ENCODE results near the gene CCDC122. TPM values are rescaled to one million over a fixed set of nuclear protein-coding genes. Genes with fewer than 3 reads are reported as not detected.
A peak's percentile ranks its signal among the peaks of the same experiment; 100 is the strongest.

CCDC122 gene
- total RNA-seq, 2 experiments from 2014 or later = 2.0 to 2.5 TPM

DNA sequence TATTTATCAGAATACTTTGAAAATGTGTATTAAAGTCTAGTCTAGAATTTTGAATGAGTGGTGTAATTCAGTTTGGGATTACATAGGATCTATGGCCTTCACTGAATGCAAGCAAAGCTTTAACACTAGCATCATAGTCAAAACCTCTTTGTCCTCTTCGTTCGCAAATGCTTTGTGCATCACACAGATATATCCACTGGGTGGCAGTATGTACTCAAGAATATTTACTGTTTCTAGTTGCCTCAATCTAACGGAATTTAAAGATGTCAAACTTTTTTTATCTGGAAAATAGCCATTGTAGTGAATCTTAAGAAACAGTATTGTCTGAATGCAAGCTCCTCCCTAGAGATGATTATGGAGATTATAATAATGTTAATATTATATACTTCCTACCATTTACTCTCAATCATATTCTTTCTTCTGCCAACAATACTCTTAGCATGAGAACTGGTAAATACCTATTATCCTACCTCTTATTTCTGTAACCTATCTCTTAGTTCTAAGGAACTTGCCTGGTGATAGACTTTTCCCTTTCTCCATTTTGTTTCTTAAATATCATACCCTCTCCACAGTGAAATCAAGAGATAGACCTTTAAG is 26.0 kb upstream of the CCDC122 start:
- H3K36me3 Mint-ChIP-seq = no peaks in the 10 kb centered on the region
- no peak overlapping the region for H3K27ac Mint-ChIP-seq
- H3K4me3 Mint-ChIP-seq = no peak overlapping the region
- DNase-seq = peak; percentile 9
- intact Hi-C loops (cut with micrococcal nuclease) = loop anchor here (1.0 to 10.0 kb wide), 5 partner anchors 147 to 566 kb away; no protein-coding TSS in a partner anchor
- ChIA-PET POLR2A (no interaction called here), CTCF (interaction anchor here (0.6 to 5.1 kb wide), 19 partner anchors 11 to 577 kb away, joined by 3 to 118 read pairs (median 3); partner anchors contain the start of genes CCDC122 and LACC1)
- peaks cover 3% of the 10 kb centered on the region for H3K4me1 Mint-ChIP-seq (ENCODE audit: low read depth)
- H3K9me3 Mint-ChIP-seq = no peaks in the 10 kb centered on the region
- peaks cover 9% of the 10 kb centered on the region for H3K27me3 Mint-ChIP-seq

DNA sequence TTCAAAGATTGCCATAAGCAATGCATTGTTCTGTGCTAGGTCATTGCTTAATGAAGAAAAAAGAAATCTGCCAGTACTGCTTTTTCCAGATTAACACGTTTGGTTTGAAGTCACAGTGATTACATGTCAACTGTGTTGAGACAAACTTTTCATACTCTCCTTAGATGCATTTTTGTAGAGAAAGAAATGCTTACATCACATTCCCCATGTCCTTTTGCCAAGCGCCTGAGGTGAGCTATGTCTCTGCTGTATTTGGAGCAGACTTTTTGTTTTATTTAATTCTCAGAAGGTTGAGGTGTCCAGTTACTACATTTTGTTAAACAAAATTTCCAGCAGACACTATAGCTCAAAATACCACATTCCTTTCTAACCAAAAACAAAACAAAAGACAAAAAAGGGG is 16.4 kb upstream of the CCDC122 start:
- Mint-ChIP-seq H3K27ac (no peak overlapping the region), H3K4me1 (ENCODE audit: low read depth) (no peaks in the 10 kb centered on the region), H3K27me3 (no peaks in the 10 kb centered on the region), H3K36me3 (no peaks in the 10 kb centered on the region), H3K4me3 (no peak overlapping the region), H3K9me3 (no peaks in the 10 kb centered on the region)
- intact Hi-C loops (cut with micrococcal nuclease) = no loop called here
- POLR2A ChIA-PET = no interaction called here
- no peak for DNase-seq
- CTCF ChIA-PET = interaction anchor here (1.5 kb wide), 1 partner anchor 9 kb away, joined by 3 read pairs; no protein-coding TSS in a partner anchor

DNA sequence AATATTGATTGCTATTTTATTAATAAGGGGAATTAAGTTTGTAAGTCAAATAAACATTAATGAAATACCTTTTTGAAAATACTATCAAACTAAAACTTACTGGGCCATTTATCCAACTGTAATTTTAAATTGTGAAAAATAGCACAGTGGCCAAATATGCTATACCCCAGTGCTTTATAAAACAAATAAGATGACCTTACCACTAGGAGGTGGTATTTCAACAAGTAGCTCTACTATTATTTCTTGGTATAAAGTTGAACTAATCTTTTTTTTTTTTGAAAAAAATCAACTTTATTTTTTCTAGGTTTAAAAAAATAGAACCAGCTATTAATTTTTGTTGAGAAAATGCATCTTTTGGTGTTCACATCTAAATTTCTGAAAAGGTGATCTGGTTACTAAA is 14.9 kb upstream of the CCDC122 start:
- no peak overlapping the region for H3K4me3 Mint-ChIP-seq
- DNase-seq = no peak
- no peaks in the 10 kb centered on the region for H3K4me1 Mint-ChIP-seq (ENCODE audit: low read depth)
- POLR2A ChIA-PET = no interaction called here
- CTCF ChIA-PET = interaction anchor here (0.6 to 1.5 kb wide), 4 partner anchors 13 to 542 kb away, joined by 3 to 7 read pairs (median 4); no protein-coding TSS in a partner anchor
- intact Hi-C loops (cut with micrococcal nuclease) = no loop called here
- H3K27me3 Mint-ChIP-seq = no peaks in the 10 kb centered on the region
- peaks cover 6% of the 10 kb centered on the region for H3K36me3 Mint-ChIP-seq
- H3K9me3 Mint-ChIP-seq = no peaks in the 10 kb centered on the region
- no peak overlapping the region for H3K27ac Mint-ChIP-seq

DNA sequence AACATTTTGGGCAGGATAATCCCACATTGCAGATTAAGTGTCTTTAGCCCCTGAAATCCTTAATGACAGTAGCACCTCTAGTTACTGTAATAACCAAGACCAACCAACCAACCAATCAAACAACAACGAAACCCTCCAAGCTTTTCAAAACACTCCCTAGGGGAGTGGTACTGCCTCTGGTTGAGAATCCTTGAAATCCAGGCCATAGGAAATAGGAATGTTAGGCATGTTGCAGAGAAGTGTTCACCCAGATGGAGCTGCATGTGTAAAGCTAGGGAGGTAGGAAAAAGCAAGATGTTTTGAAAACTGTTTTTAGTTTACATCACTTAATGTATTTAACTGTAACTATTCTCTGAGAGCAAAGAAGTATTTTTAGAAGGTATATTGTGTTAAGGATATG is 4.7 kb upstream of the CCDC122 start:
- intact Hi-C loops (cut with micrococcal nuclease) = no loop called here
- Mint-ChIP-seq H3K4me1 (ENCODE audit: low read depth) (peaks cover 11% of the 10 kb centered on the region), H3K27ac (no peak overlapping the region), H3K9me3 (no peaks in the 10 kb centered on the region), H3K27me3 (peaks cover 2% of the 10 kb centered on the region), H3K36me3 (peaks cover 3% of the 10 kb centered on the region), H3K4me3 (no peak overlapping the region)
- no peak for DNase-seq
- ChIA-PET CTCF (no interaction called here), POLR2A (no interaction called here)

GRCh38 chr13:43883631-43884030 is 4.1 kb upstream of the CCDC122 start:
- Mint-ChIP-seq H3K4me1 (ENCODE audit: low read depth) (peaks cover 11% of the 10 kb centered on the region), H3K4me3 (no peak overlapping the region), H3K27me3 (peaks cover 2% of the 10 kb centered on the region), H3K9me3 (no peaks in the 10 kb centered on the region), H3K36me3 (peaks cover 3% of the 10 kb centered on the region), H3K27ac (no peak overlapping the region)
- no peak for DNase-seq
- ChIA-PET POLR2A (no interaction called here), CTCF (no interaction called here)
- intact Hi-C loops (cut with micrococcal nuclease) = no loop called here

DNA sequence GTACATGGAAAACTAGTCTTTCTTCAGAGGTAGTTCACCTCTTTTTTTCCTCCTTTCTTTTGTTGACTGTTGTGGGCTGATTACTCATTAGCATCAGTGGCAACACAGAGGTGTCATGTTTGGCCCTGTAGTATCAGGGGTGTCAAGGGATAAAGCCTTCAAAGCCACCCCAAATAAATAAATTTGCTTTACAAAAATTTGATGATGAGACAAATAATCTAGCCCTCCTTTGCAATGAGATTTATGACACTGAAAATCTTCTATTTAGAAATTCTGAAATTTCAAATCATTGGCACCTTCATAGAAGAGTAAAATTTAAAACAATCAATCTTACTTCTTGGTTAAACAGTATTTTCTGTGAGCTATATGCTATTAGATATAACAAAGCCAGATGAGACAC is 2.0 kb upstream of the CCDC122 start:
- H3K27ac Mint-ChIP-seq = no peak overlapping the region
- H3K4me1 Mint-ChIP-seq (ENCODE audit: low read depth) = peaks cover 23% of the 10 kb centered on the region
- no peaks in the 10 kb centered on the region for H3K9me3 Mint-ChIP-seq
- H3K4me3 Mint-ChIP-seq = no peak overlapping the region
- no peak for DNase-seq
- H3K36me3 Mint-ChIP-seq = peaks cover 3% of the 10 kb centered on the region
- CTCF ChIA-PET = interaction anchor here (1.8 kb wide), 1 partner anchor 24 kb away, joined by 7 read pairs; no protein-coding TSS in a partner anchor
- intact Hi-C loops (cut with micrococcal nuclease) = no loop called here
- POLR2A ChIA-PET = interaction anchor here (0.5 kb wide), 1 partner anchor 324 kb away, joined by 3 read pairs; no protein-coding TSS in a partner anchor
- H3K27me3 Mint-ChIP-seq = peaks cover 2% of the 10 kb centered on the region

DNA sequence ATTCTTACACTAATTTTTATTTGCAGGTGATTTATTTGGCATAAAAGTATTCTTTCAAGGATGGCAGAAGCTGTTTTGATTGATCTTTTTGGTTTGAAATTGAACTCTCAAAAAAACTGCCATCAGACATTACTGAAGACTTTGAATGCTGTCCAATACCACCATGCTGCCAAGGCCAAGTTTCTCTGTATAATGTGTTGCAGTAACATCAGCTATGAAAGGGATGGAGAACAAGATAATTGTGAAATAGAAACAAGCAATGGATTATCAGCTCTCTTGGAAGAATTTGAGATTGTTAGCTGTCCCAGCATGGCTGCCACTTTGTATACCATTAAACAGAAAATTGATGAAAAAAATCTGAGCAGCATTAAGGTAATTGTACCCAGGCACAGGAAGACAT is 1.4 kb upstream of the CCDC122 start:
- CTCF ChIA-PET = interaction anchor here (1.8 kb wide), 1 partner anchor 25 kb away, joined by 7 read pairs; no protein-coding TSS in a partner anchor
- peaks cover 2% of the 10 kb centered on the region for H3K27me3 Mint-ChIP-seq
- peaks cover 3% of the 10 kb centered on the region for H3K36me3 Mint-ChIP-seq
- intact Hi-C loops (cut with micrococcal nuclease) = no loop called here
- no peaks in the 10 kb centered on the region for H3K9me3 Mint-ChIP-seq
- no peak for DNase-seq
- POLR2A ChIA-PET = no interaction called here
- no peak overlapping the region for H3K27ac Mint-ChIP-seq
- H3K4me1 Mint-ChIP-seq (ENCODE audit: low read depth) = peaks cover 23% of the 10 kb centered on the region
- H3K4me3 Mint-ChIP-seq = no peak overlapping the region

DNA sequence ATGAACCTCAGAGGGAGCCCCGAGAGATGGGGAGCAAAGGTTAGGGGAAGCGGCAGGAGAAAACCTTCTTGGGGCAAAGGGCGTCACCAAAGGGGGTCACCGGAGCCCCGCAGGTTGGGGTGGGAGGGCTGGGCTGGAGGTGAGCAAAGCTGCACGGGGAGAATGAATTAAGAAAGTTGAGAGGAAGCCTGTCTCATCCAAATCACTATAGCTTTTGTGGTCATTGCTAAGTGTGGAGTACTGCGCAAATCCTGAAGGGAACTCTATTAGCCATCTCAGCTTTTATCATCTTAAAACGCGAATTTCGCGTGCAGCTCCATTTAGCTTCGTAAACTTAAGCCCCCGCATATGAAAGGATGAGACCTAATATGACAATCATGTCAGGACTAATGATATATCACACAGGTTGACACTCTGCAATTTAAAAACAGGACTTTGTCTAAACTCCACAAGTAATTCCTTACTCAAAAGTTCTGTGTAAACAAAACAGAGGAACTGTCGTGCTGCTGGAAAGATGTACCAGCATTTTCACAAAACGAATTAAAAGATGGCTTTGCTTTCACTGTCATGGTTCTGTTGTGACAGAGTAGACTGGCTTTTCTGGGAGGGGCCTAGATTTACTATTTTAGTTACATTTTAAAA is 795 bp upstream of the CCDC122 start:
- peak overlapping the region; percentile 67 for H3K27ac Mint-ChIP-seq
- DNase-seq = no peak
- ChIA-PET POLR2A (interaction anchor here (2.1 kb wide), 1 partner anchor 84 kb away, joined by 8 read pairs; no protein-coding TSS in a partner anchor), CTCF (interaction anchor here (1.0 to 1.3 kb wide), 2 partner anchors 14 to 76 kb away, joined by 3 read pairs; no protein-coding TSS in a partner anchor)
- H3K4me1 Mint-ChIP-seq (ENCODE audit: low read depth) = peaks cover 23% of the 10 kb centered on the region
- H3K4me3 Mint-ChIP-seq = peak overlapping the region; percentile 85
- H3K27me3 Mint-ChIP-seq = peaks cover 2% of the 10 kb centered on the region
- H3K9me3 Mint-ChIP-seq = no peaks in the 10 kb centered on the region
- intact Hi-C loops (cut with micrococcal nuclease) = no loop called here
- no peaks in the 10 kb centered on the region for H3K36me3 Mint-ChIP-seq

- ChIA-PET POLR2A (interaction anchor here (2.1 kb wide), 1 partner anchor 83 kb away, joined by 8 read pairs; no protein-coding TSS in a partner anchor), CTCF (interaction anchor here (1.0 to 1.3 kb wide), 3 partner anchors 14 to 75 kb away, joined by 3 read pairs; no protein-coding TSS in a partner anchor)
- Mint-ChIP-seq H3K27ac (peak within 1 kb of the TSS; percentile 87), H3K4me3 (peak within 1 kb of the TSS; percentile 85), H3K36me3 (no peaks in the 10 kb centered on the region), H3K27me3 (peaks cover 2% of the 10 kb centered on the region), H3K4me1 (ENCODE audit: low read depth) (peaks cover 23% of the 10 kb centered on the region), H3K9me3 (no peaks in the 10 kb centered on the region)
- DNase-seq = peak; percentile 54
- intact Hi-C loops (cut with micrococcal nuclease) = loop anchor here (5.0 to 10.0 kb wide), 2 partner anchors 698 to 885 kb away; partner anchors contain the start of genes EPSTI1 and TSC22D1
Measured at GRCh38 chr13:43879755-43880181, 228 bp upstream of the CCDC122 start, which contains the start of gene LACC1. Gene LACC1 (plus strand): TSS chr13:43879904. CDS start chr13:43880986, 1,082 bp downstream.

DNA sequence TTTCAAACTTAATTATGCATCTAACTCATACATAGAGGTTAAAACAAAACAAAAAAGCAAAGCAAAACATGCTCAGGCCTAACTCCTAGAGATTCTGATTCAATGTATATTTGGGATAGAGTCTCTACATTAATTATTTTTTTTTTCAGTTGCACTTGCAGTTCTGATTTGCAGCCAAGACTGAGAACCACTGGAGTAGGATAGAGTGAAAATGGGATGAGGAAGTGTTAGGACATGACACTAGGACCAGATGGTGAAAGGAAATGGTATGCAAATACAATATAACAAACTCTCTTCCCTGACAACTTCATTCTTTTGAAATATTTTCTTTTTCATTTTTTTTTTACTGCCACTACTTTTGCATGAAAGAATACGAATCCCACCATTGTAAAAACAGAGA is 1.8 kb downstream of the CCDC122 start:
- POLR2A ChIA-PET = no interaction called here
- H3K27me3 Mint-ChIP-seq = peaks cover 2% of the 10 kb centered on the region
- H3K4me3 Mint-ChIP-seq = peak overlapping the region; percentile 16
- H3K36me3 Mint-ChIP-seq = no peaks in the 10 kb centered on the region
- H3K27ac Mint-ChIP-seq = no peak overlapping the region
- CTCF ChIA-PET = interaction anchor here (0.9 kb wide), 1 partner anchor 560 kb away, joined by 3 read pairs; no protein-coding TSS in a partner anchor
- intact Hi-C loops (cut with micrococcal nuclease) = loop anchor here (5.0 to 10.0 kb wide), 2 partner anchors 700 to 883 kb away; partner anchors contain the start of genes EPSTI1 and TSC22D1
- no peaks in the 10 kb centered on the region for H3K9me3 Mint-ChIP-seq
- peaks cover 23% of the 10 kb centered on the region for H3K4me1 Mint-ChIP-seq (ENCODE audit: low read depth)
- DNase-seq = no peak

- H3K36me3 Mint-ChIP-seq = no peaks in the 10 kb centered on the region
- intact Hi-C loops (cut with micrococcal nuclease) = loop anchor here (5.0 to 10.0 kb wide), 2 partner anchors 700 to 883 kb away; partner anchors contain the start of genes EPSTI1 and TSC22D1
- no peak overlapping the region for H3K27ac Mint-ChIP-seq
- ChIA-PET CTCF (no interaction called here), POLR2A (no interaction called here)
- no peak overlapping the region for H3K4me3 Mint-ChIP-seq
- H3K27me3 Mint-ChIP-seq = peaks cover 2% of the 10 kb centered on the region
- peaks cover 23% of the 10 kb centered on the region for H3K4me1 Mint-ChIP-seq (ENCODE audit: low read depth)
- DNase-seq = no peak
- H3K9me3 Mint-ChIP-seq = no peaks in the 10 kb centered on the region
Measured at GRCh38 chr13:43877326-43877725, 2.2 kb downstream of the CCDC122 start.

- H3K36me3 Mint-ChIP-seq = no peaks in the 10 kb centered on the region
- intact Hi-C loops (cut with micrococcal nuclease) = loop anchor here (5.0 to 10.0 kb wide), 2 partner anchors 701 to 882 kb away; partner anchors contain the start of genes EPSTI1 and TSC22D1
- DNase-seq = no peak
- peaks cover 23% of the 10 kb centered on the region for H3K4me1 Mint-ChIP-seq (ENCODE audit: low read depth)
- ChIA-PET POLR2A (interaction anchor here (0.5 kb wide), 1 partner anchor 689 kb away, joined by 3 read pairs; no protein-coding TSS in a partner anchor), CTCF (interaction anchor here (1.0 to 3.6 kb wide), 3 partner anchors 32 to 908 kb away, joined by 3 to 15 read pairs (median 3); no protein-coding TSS in a partner anchor)
- no peak overlapping the region for H3K4me3 Mint-ChIP-seq
- H3K27me3 Mint-ChIP-seq = peaks cover 2% of the 10 kb centered on the region
- no peaks in the 10 kb centered on the region for H3K9me3 Mint-ChIP-seq
- no peak overlapping the region for H3K27ac Mint-ChIP-seq
Measured at GRCh38 chr13:43876366-43876765, 3.2 kb downstream of the CCDC122 start.

Data from activated CD4-positive, alpha-beta memory T cell treated with anti-CD3 and anti-CD28 coated beads for 36 hours (primary cell).